B cell (primary cell): ENCODE results near the gene NEGR1. TPM values are rescaled to one million over a fixed set of nuclear protein-coding genes. Genes with fewer than 3 reads are reported as not detected.
"Not testable (repeated sequence)": the region's sequence is repeated elsewhere in the genome, so short reads cannot be mapped to it uniquely, and the experiment has no call there.

Experiments used
- ATAC-seq: fragments of 200-7000 bp; cut with Tn5 transposase; one replicate; pipeline ENCODE4 v1.10.0; 2021; ENCODE audit warnings: low read depth, mild to moderate bottlenecking, moderate number of reproducible peaks, moderate library complexity
- CTCF ChIA-PET: fragments of 350-600 bp; sonication (Branson Sonifier 250); formaldehyde crosslinking; loops from one replicate; lab custom pipeline; 2021; ENCODE audit warnings: antibody characterized with exemption, inconsistent platforms; lab: Charles Lee
- POLR2A ChIA-PET: fragments of 350-600 bp; sonication (Branson Sonifier 250); formaldehyde crosslinking; loops from one replicate; lab custom pipeline; 2021; ENCODE audit warnings: antibody characterized with exemption; lab: Charles Lee
- DNase-seq: peaks from one replicate; pipeline ENCODE4 v3.0.0; 2013
- H2AFZ ChIP-seq: 2 replicates; pipeline ENCODE4 v1.6.1; 2012; ENCODE audit warnings: mild to moderate bottlenecking, low read depth, low read length; ENCODE audit not compliant: insufficient read depth, poor library complexity, severe bottlenecking
- H3K27ac ChIP-seq, 2 donors: 1 replicate in 1 of 2; 2 replicates in 1 of 2; pipeline ENCODE4 v1.5.1; 2012 to 2013; ENCODE audit warnings: low read length in 2 of 2, mild to moderate bottlenecking in 2 of 2, moderate library complexity in 1 of 2
- H3K27me3 ChIP-seq, 4 experiments: fragments of 200-600 bp in 1 of 4; sonication (generic) in 1 of 4; replicated peaks in 1 of 4; 1 replicate in 2 of 4; 2 replicates in 2 of 4; pipeline versions ENCODE4 v1.6.1 to v1.7.0; 2013 to 2016; ENCODE audit warnings: low read length in 3 of 4, mild to moderate bottlenecking in 2 of 4, mixed read lengths in 1 of 4, moderate library complexity in 1 of 4; ENCODE audit not compliant: insufficient read depth in 4 of 4, control insufficient read depth in 3 of 4; ENCODE audit errors: control extremely low read depth in 1 of 4
- H3K36me3 ChIP-seq, 2 experiments: replicated peaks in 1 of 2; 1 replicate in 1 of 2; 2 replicates in 1 of 2; pipeline versions ENCODE4 v1.6.1 to v1.7.1; 2013; ENCODE audit warnings: low read length in 1 of 2; ENCODE audit not compliant: insufficient read depth in 2 of 2, control insufficient read depth in 1 of 2; ENCODE audit errors: control extremely low read depth in 1 of 2, extremely low read depth in 1 of 2
- H3K4me1 ChIP-seq, 2 donors: fragments of 200-600 bp in 1 of 2; sonication (generic) in 1 of 2; 1 replicate in 1 of 2; 2 replicates in 1 of 2; pipeline versions ENCODE4 v1.5.1 to v1.6.1; 2013 to 2017; ENCODE audit warnings: low read length in 2 of 2; ENCODE audit not compliant: control insufficient read depth in 2 of 2, insufficient read depth in 2 of 2
- H3K4me2 ChIP-seq: replicated peaks from 2 replicates; pipeline ENCODE3; 2012; ENCODE audit warnings: mild to moderate bottlenecking, low read depth, low read length; ENCODE audit not compliant: poor library complexity, severe bottlenecking
- H3K4me3 ChIP-seq, 5 experiments: fragments of 200-600 bp in 1 of 5; sonication (generic) in 1 of 5; 1 replicate in 3 of 5; 2 replicates in 2 of 5; pipeline versions ENCODE4 v1.5.1 to v1.7.0; 2011 to 2016; ENCODE audit warnings: low read length in 4 of 5, mild to moderate bottlenecking in 4 of 5, low read depth in 2 of 5, control low read depth in 1 of 5, moderate library complexity in 1 of 5; ENCODE audit not compliant: insufficient read depth in 1 of 5; ENCODE audit errors: control extremely low read depth in 1 of 5, extremely low read depth in 1 of 5
- H3K79me2 ChIP-seq: fragments of 200-600 bp; sonication (generic); one replicate; pipeline ENCODE4 v1.6.0; 2016; ENCODE audit warnings: low read length; ENCODE audit not compliant: control insufficient read depth, insufficient read depth
- H3K9ac ChIP-seq: fragments of 200-600 bp; sonication (generic); 2 replicates; pipeline ENCODE4 v1.6.1; 2017; ENCODE audit warnings: mild to moderate bottlenecking, low read length, moderate library complexity
- H3K9me3 ChIP-seq, 3 donors: one replicate each; pipeline versions ENCODE4 v1.6.1 to v1.7.1; 2013; ENCODE audit warnings: low read length in 2 of 3; ENCODE audit not compliant: control insufficient read depth in 2 of 3, insufficient read depth in 1 of 3; ENCODE audit errors: control extremely low read depth in 1 of 3
- H4K20me1 ChIP-seq: 2 replicates; pipeline ENCODE4 v1.6.0; 2012; ENCODE audit warnings: mild to moderate bottlenecking, low read length; ENCODE audit not compliant: insufficient read depth, control insufficient read depth, poor library complexity, severe bottlenecking
- H3K27ac Mint-ChIP-seq: one replicate; pipeline ENCODE4 v1.8.0; 2021; ENCODE audit warnings: mixed read lengths
- H3K27me3 Mint-ChIP-seq: one replicate; pipeline ENCODE4 v1.8.0; 2021; ENCODE audit warnings: mixed read lengths
- H3K4me1 Mint-ChIP-seq: one replicate; pipeline ENCODE4 v1.8.0; 2021; ENCODE audit warnings: mixed read lengths
- H3K4me3 Mint-ChIP-seq: one replicate; pipeline ENCODE4 v1.8.0; 2021; ENCODE audit warnings: mixed read lengths
- H3K9me3 Mint-ChIP-seq: one replicate; pipeline ENCODE4 v1.8.0; 2022; ENCODE audit warnings: mixed read lengths; ENCODE audit not compliant: insufficient read depth
- EZH2 ChIP-seq: IDR thresholded peaks from 2 replicates; pipeline ENCODE4 v1.6.1; 2012; ENCODE audit warnings: borderline replicate concordance, low read depth, mild to moderate bottlenecking, moderate library complexity, low read length; ENCODE audit not compliant: insufficient read depth, poor library complexity, severe bottlenecking
- WGBS: methylation state at CpG from one replicate; pipeline ENCODE4 v1.1.5; 2013; ENCODE audit warnings: missing lambda C conversion rate; ENCODE audit not compliant: insufficient coverage; 5-methylcytosine and 5-hydroxymethylcytosine counted together
- intact Hi-C: fragments of 100-400 bp; cut with micrococcal nuclease; formaldehyde crosslinking; loops from one replicate; pipeline ENCODE4 v1.10.0; 2022
- polyA plus RNA-seq: library from polyadenylated mRNA; depleted of rRNA; stranded (reverse); fragments of >200 nt; gene quantifications from 2 replicates; pipeline ENCODE4 v1.2.3, GENCODE V29; 2012
- total RNA-seq, 2 donors: library from RNA; stranded (reverse); fragments of 120-200 nt in 1 of 2; gene quantifications; 1 replicate in 1 of 2; 2 replicates in 1 of 2; pipeline versions ENCODE4 v1.2.3 to v1.2.4, GENCODE V29; 2013 to 2022
- TF ChIP-seq, protein P1 (sequence below): fragments of 200-600 bp; IDR thresholded peaks from one replicate; pipeline ENCODE4 v1.8.0; 2022; ENCODE audit warnings: antibody characterized with exemption, mild to moderate bottlenecking

Gene NEGR1
- total and polyA plus RNA-seq, 2 donors (not counting 1 experiment from before 2014, with no cell fraction given), result 0.01 TPM; not detected in 1

DNA sequence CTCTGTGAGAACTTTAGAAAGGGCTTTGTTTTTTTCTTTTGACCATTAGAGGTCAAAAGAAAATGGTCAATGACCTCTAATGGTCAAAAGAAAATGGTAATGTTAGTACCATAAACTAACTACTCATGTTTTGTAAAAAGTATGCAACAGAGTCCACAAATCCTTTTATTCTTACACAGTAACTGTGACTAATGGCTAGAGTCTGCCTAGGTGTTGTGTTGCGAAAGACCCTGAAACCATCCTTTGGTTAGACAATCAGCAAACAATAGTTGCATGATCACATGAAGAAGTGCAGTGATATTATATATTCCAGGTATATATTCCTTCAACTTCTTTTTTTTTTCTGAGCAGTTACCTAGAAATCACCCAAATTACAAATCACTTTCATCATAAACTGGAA lies 40.9 kb downstream of the NEGR1 start:
- Histone ChIP-seq H2AFZ (no peak overlapping the region), H3K9ac (no peak overlapping the region), H3K4me3 (no peak overlapping the region), H3K36me3 (no peaks in the 10 kb centered on the region), H3K4me2 (no peak overlapping the region), H3K27ac (no peak overlapping the region), H3K79me2 (no peaks in the 10 kb centered on the region), H4K20me1 (no peaks in the 10 kb centered on the region), H3K4me1 (no peaks in the 10 kb centered on the region), H3K27me3 (no peaks in the 10 kb centered on the region), H3K9me3 (no peaks in the 10 kb centered on the region)
- ChIA-PET CTCF (no interaction called here), POLR2A (no interaction called here)
- DNase-seq (no peak), ATAC-seq (no peak)
- Mint-ChIP-seq H3K4me3 (no peak overlapping the region), H3K27me3 (no peaks in the 10 kb centered on the region), H3K9me3 (no peaks in the 10 kb centered on the region), H3K27ac (no peak overlapping the region), H3K4me1 (no peaks in the 10 kb centered on the region)
- WGBS, result no CpG with 5 or more reads among the region's 1 CpG
- intact Hi-C loops, result no loop called here
- TF ChIP-seq, protein P1, sequence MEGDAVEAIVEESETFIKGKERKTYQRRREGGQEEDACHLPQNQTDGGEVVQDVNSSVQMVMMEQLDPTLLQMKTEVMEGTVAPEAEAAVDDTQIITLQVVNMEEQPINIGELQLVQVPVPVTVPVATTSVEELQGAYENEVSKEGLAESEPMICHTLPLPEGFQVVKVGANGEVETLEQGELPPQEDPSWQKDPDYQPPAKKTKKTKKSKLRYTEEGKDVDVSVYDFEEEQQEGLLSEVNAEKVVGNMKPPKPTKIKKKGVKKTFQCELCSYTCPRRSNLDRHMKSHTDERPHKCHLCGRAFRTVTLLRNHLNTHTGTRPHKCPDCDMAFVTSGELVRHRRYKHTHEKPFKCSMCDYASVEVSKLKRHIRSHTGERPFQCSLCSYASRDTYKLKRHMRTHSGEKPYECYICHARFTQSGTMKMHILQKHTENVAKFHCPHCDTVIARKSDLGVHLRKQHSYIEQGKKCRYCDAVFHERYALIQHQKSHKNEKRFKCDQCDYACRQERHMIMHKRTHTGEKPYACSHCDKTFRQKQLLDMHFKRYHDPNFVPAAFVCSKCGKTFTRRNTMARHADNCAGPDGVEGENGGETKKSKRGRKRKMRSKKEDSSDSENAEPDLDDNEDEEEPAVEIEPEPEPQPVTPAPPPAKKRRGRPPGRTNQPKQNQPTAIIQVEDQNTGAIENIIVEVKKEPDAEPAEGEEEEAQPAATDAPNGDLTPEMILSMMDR, result no peak
- TF ChIP-seq EZH2, result no peak

GRCh38 chr1:72235931-72236330 lies 46.4 kb downstream of the NEGR1 start:
- H3K27ac Mint-ChIP-seq, DNase-seq, H3K36me3 ChIP-seq, H3K9me3 Mint-ChIP-seq, POLR2A ChIA-PET, H3K27me3 ChIP-seq, H3K27ac ChIP-seq, ATAC-seq, H3K79me2 ChIP-seq, H3K4me3 ChIP-seq, H3K4me1 ChIP-seq, H3K9me3 ChIP-seq, H3K4me1 Mint-ChIP-seq, H2AFZ ChIP-seq, H3K27me3 Mint-ChIP-seq, H3K4me2 ChIP-seq, H4K20me1 ChIP-seq, H3K4me3 Mint-ChIP-seq, CTCF ChIA-PET, intact Hi-C loops, H3K9ac ChIP-seq: not testable (repeated sequence)
